GM13977 (cell line): ENCODE data around the gene PTPRJ.

Experiments
- DNase-seq: peaks from one replicate; pipeline ENCODE4 v3.0.0; 2012; ENCODE audit warnings: low spot score
- CTCF ChIP-seq: IDR thresholded peaks from 2 replicates; pipeline ENCODE4 v1.5.1; 2012; ENCODE audit warnings: mild to moderate bottlenecking, control low read depth; ENCODE audit not compliant: insufficient read depth; ENCODE audit errors: extremely low read depth, missing control alignments
- in situ Hi-C: fragments of 300-500 bp; cut with MboI; formaldehyde crosslinking; loops from one replicate; pipeline ENCODE4 v1.12.0; 2022; ENCODE audit warnings: low sequenced_read_pairs, low pct_unique_long_range_greater_than_20kb, mixed read lengths, inconsistent platforms; ENCODE audit not compliant: unreplicated experiment

PTPRJ gene

GRCh38 chr11:48104568-48104924 is 124.2 kb downstream of the PTPRJ start:
- in situ Hi-C loops, result loop anchor here (10.0 to 25.0 kb wide), 3 partner anchors 170 to 692 kb away; partner anchors contain the start of gene SLC39A13
- no peak for TF ChIP-seq CTCF
- DNase-seq, result no peak

- no peak for TF ChIP-seq CTCF
- no peak for DNase-seq
- in situ Hi-C loops, result loop anchor here (10.0 to 25.0 kb wide), 3 partner anchors 171 to 693 kb away; partner anchors contain the start of gene SLC39A13
Observed at GRCh38 chr11:48105096-48105990, 125.0 kb downstream of the PTPRJ start.

GRCh38 chr11:48106166-48106565 is 125.8 kb downstream of the PTPRJ start:
- DNase-seq, result no peak
- no peak for TF ChIP-seq CTCF
- in situ Hi-C loops, result loop anchor here (10.0 to 25.0 kb wide), 3 partner anchors 171 to 694 kb away; partner anchors contain the start of gene SLC39A13

- in situ Hi-C loops, result loop anchor here (10.0 to 25.0 kb wide), 3 partner anchors 172 to 695 kb away; partner anchors contain the start of gene SLC39A13
- peak; percentile 57 for DNase-seq
- TF ChIP-seq CTCF, result no peak
Observed at GRCh38 chr11:48107188-48107704, 126.9 kb downstream of the PTPRJ start.

GRCh38 chr11:48108231-48109045 is 128.1 kb downstream of the PTPRJ start:
- in situ Hi-C loops, result loop anchor here (10.0 to 25.0 kb wide), 3 partner anchors 174 to 696 kb away; partner anchors contain the start of gene SLC39A13
- no peak for DNase-seq
- TF ChIP-seq CTCF, result no peak

- no peak for DNase-seq
- in situ Hi-C loops, result loop anchor here (10.0 to 25.0 kb wide), 3 partner anchors 174 to 697 kb away; partner anchors contain the start of gene SLC39A13
- TF ChIP-seq CTCF, result peak; percentile 33
Observed at GRCh38 chr11:48109046-48109666, 128.8 kb downstream of the PTPRJ start.
